Stimulated activated CD8-positive, alpha-beta memory T cell treated with anti-CD3 and anti-CD28 coated beads, Interleukin-4, amount 100 ng/mL, for 1 hour (primary cell): ENCODE data around the gene ITLN2.
"Not testable (repeated sequence)": the region's sequence is repeated elsewhere in the genome, so short reads cannot be mapped to it uniquely, and the experiment has no call there.

Source experiments
- DNase-seq, 2 donors: peaks; one replicate each; pipeline ENCODE4 v3.0.0-alpha.2; 2020; ENCODE audit warnings: low read depth in 2 of 2, low spot score in 1 of 2

Gene ITLN2

GRCh38 chr1:160910170-160910750, 44.3 kb downstream of the ITLN2 start:
- DNase-seq: no peak

- DNase-seq: no peak
Measured at GRCh38 chr1:160907976-160908375, 46.6 kb downstream of the ITLN2 start.

DNA sequence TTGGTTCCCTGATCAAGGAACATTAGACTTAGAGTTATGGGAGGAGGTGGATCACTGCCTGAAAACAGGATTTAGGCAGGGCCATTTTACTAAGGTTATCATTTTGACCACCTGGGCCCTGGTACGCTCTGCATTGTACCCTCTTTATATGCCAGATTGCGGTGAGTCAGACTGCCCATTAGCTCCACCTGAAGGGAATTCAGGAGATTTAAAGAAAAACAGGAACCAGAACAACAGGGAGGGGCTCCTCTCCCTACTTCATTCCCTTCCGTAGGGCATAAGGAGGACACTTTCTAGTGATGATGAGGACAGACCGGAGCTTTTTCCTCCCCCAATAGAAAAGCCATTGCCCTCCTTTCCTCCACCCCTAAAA, 49.0 kb downstream of the ITLN2 start:
- no peak for DNase-seq

- DNase-seq: no peak
Measured at GRCh38 chr1:160904783-160905616, 49.6 kb downstream of the ITLN2 start.

GRCh38 chr1:160902251-160902650, 52.4 kb downstream of the ITLN2 start:
- DNase-seq: not testable (repeated sequence)

GRCh38 chr1:160901768-160902167, 52.8 kb downstream of the ITLN2 start:
- DNase-seq: no peak

DNA sequence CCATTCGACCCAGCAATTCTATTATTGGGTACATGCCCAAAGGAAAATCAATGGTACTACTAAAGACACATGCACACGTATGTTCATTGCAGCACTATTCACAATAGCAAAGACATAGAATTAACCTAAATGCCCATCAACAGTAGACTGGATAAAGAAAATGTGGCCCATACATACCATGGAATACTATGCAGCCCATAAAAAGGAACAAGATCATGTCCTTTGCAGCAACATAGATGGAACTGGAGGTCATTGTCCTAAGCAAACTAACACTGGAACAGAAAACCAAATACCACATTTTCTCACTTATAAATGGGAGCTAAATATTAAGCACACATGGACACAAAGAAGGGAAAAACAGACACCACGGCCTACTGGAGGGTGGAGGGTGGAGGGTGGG, 53.9 kb downstream of the ITLN2 start:
- DNase-seq: not testable (repeated sequence)
